ENCODE measurements around the gene KLK15.

KLK15 gene

GRCh38 chr19:50833117-50833801, at the start of gene KLK15:
KLK15 (minus strand) TSS chr19:50833574; CDS start chr19:50831492, 2,082 bp downstream.
- H3K9me3 Mint-ChIP-seq: no peaks in the 10 kb centered on the region
- peaks cover 18% of the 10 kb centered on the region for H3K4me1 Mint-ChIP-seq
- peaks cover 71% of the 10 kb centered on the region for H3K27me3 Mint-ChIP-seq
- H3K4me3 Mint-ChIP-seq: no peak within 1 kb of the TSS
- H3K27ac Mint-ChIP-seq (ENCODE audit: low read depth): no peak within 1 kb of the TSS
- no peak for DNase-seq (ENCODE audit: low spot score in 2 of 2)
- peaks cover 2% of the 10 kb centered on the region for H3K36me3 Mint-ChIP-seq (ENCODE audit: insufficient read depth)
- ATAC-seq (replicated peaks; ENCODE audit: extremely low read depth, poor library complexity, severe bottlenecking): no peak

GRCh38 chr19:50882188-50882587, 48.8 kb upstream of the KLK15 start:
- Mint-ChIP-seq H3K36me3 (ENCODE audit: insufficient read depth) (peaks cover 2% of the 10 kb centered on the region), H3K4me1 (no peaks in the 10 kb centered on the region)

GRCh38 chr19:50880241-50880640, 46.9 kb upstream of the KLK15 start:
- H3K4me3 Mint-ChIP-seq: no peak overlapping the region
- H3K4me1 Mint-ChIP-seq: no peaks in the 10 kb centered on the region
- peaks cover 2% of the 10 kb centered on the region for H3K36me3 Mint-ChIP-seq (ENCODE audit: insufficient read depth)
- no peaks in the 10 kb centered on the region for H3K9me3 Mint-ChIP-seq
- ATAC-seq (replicated peaks; ENCODE audit: extremely low read depth, poor library complexity, severe bottlenecking): no peak
- no peak for DNase-seq (ENCODE audit: low spot score in 2 of 2)
- peaks cover 48% of the 10 kb centered on the region for H3K27me3 Mint-ChIP-seq
- no peak overlapping the region for H3K27ac Mint-ChIP-seq (ENCODE audit: low read depth)

More at GRCh38 chr19:50882188-50882587, 48.8 kb upstream of the KLK15 start:
- no peak overlapping the region for H3K27ac Mint-ChIP-seq (ENCODE audit: low read depth)
- H3K27me3 Mint-ChIP-seq: peaks cover 67% of the 10 kb centered on the region
- DNase-seq (ENCODE audit: low spot score in 2 of 2) (no peak), ATAC-seq (replicated peaks; ENCODE audit: extremely low read depth, poor library complexity, severe bottlenecking) (no peak)
- H3K4me3 Mint-ChIP-seq: no peak overlapping the region
- H3K9me3 Mint-ChIP-seq: no peaks in the 10 kb centered on the region

- no peaks in the 10 kb centered on the region for H3K4me1 Mint-ChIP-seq
- H3K36me3 Mint-ChIP-seq (ENCODE audit: insufficient read depth): peaks cover 2% of the 10 kb centered on the region
- H3K27ac Mint-ChIP-seq (ENCODE audit: low read depth): no peak overlapping the region
- no peak overlapping the region for H3K4me3 Mint-ChIP-seq
- H3K27me3 Mint-ChIP-seq: peaks cover 42% of the 10 kb centered on the region
- ATAC-seq (replicated peaks; ENCODE audit: extremely low read depth, poor library complexity, severe bottlenecking) (no peak), DNase-seq (ENCODE audit: low spot score in 2 of 2) (no peak)
- H3K9me3 Mint-ChIP-seq: no peaks in the 10 kb centered on the region
These were observed 45.5 kb upstream of the KLK15 start for GRCh38 chr19:50878851-50879250.

- peaks cover 45% of the 10 kb centered on the region for H3K27me3 Mint-ChIP-seq
- ATAC-seq (replicated peaks; ENCODE audit: extremely low read depth, poor library complexity, severe bottlenecking): no peak
- DNase-seq (ENCODE audit: low spot score in 2 of 2): no peak
- H3K9me3 Mint-ChIP-seq: no peaks in the 10 kb centered on the region
- H3K4me1 Mint-ChIP-seq: no peaks in the 10 kb centered on the region
- no peak overlapping the region for H3K4me3 Mint-ChIP-seq
- H3K36me3 Mint-ChIP-seq (ENCODE audit: insufficient read depth): peaks cover 2% of the 10 kb centered on the region
- H3K27ac Mint-ChIP-seq (ENCODE audit: low read depth): no peak overlapping the region
These were observed 44.0 kb upstream of the KLK15 start for GRCh38 chr19:50877338-50877737.

- no peak for ATAC-seq (replicated peaks; ENCODE audit: extremely low read depth, poor library complexity, severe bottlenecking)
- DNase-seq (ENCODE audit: low spot score in 2 of 2): no peak
- Mint-ChIP-seq H3K36me3 (ENCODE audit: insufficient read depth) (peaks cover 2% of the 10 kb centered on the region), H3K4me3 (no peak overlapping the region), H3K27ac (ENCODE audit: low read depth) (no peak overlapping the region), H3K27me3 (peaks cover 45% of the 10 kb centered on the region), H3K9me3 (no peaks in the 10 kb centered on the region), H3K4me1 (no peaks in the 10 kb centered on the region)
These were observed 43.1 kb upstream of the KLK15 start for GRCh38 chr19:50876456-50876855.

- H3K27ac Mint-ChIP-seq (ENCODE audit: low read depth): no peak overlapping the region
- ATAC-seq (replicated peaks; ENCODE audit: extremely low read depth, poor library complexity, severe bottlenecking) (no peak), DNase-seq (ENCODE audit: low spot score in 2 of 2) (no peak)
- H3K36me3 Mint-ChIP-seq (ENCODE audit: insufficient read depth): peaks cover 2% of the 10 kb centered on the region
- H3K9me3 Mint-ChIP-seq: no peaks in the 10 kb centered on the region
- H3K4me3 Mint-ChIP-seq: no peak overlapping the region
- no peaks in the 10 kb centered on the region for H3K4me1 Mint-ChIP-seq
- H3K27me3 Mint-ChIP-seq: peaks cover 45% of the 10 kb centered on the region
These were observed 42.5 kb upstream of the KLK15 start for GRCh38 chr19:50875795-50876422.

- Mint-ChIP-seq H3K4me1 (no peaks in the 10 kb centered on the region), H3K9me3 (no peaks in the 10 kb centered on the region), H3K27me3 (peaks cover 35% of the 10 kb centered on the region), H3K36me3 (ENCODE audit: insufficient read depth) (no peaks in the 10 kb centered on the region), H3K27ac (ENCODE audit: low read depth) (no peak overlapping the region), H3K4me3 (no peak overlapping the region)
- no peak for ATAC-seq (replicated peaks; ENCODE audit: extremely low read depth, poor library complexity, severe bottlenecking)
- no peak for DNase-seq (ENCODE audit: low spot score in 2 of 2)
These were observed 40.8 kb upstream of the KLK15 start for GRCh38 chr19:50874211-50874610.

- DNase-seq (ENCODE audit: low spot score in 2 of 2): no peak
- Mint-ChIP-seq H3K27me3 (peaks cover 28% of the 10 kb centered on the region), H3K27ac (ENCODE audit: low read depth) (no peak within 1 kb of the TSS)
These were observed 39.7 kb upstream of the KLK15 start, which contains the start of gene KLK2 for GRCh38 chr19:50873056-50873455. KLK2 (plus strand) TSS chr19:50873439; CDS start chr19:50873474, 35 bp downstream.

GRCh38 chr19:50870417-50871089, 37.2 kb upstream of the KLK15 start:
- H3K9me3 Mint-ChIP-seq: no peaks in the 10 kb centered on the region
- no peaks in the 10 kb centered on the region for H3K4me1 Mint-ChIP-seq
- ATAC-seq (replicated peaks; ENCODE audit: extremely low read depth, poor library complexity, severe bottlenecking) (no peak), DNase-seq (ENCODE audit: low spot score in 2 of 2) (no peak)
- H3K27ac Mint-ChIP-seq (ENCODE audit: low read depth): no peak overlapping the region
- H3K36me3 Mint-ChIP-seq (ENCODE audit: insufficient read depth): no peaks in the 10 kb centered on the region
- H3K27me3 Mint-ChIP-seq: peaks cover 42% of the 10 kb centered on the region
- no peak overlapping the region for H3K4me3 Mint-ChIP-seq

More at GRCh38 chr19:50873056-50873455, 39.7 kb upstream of the KLK15 start, which contains the start of gene KLK2:
- no peak for ATAC-seq (replicated peaks; ENCODE audit: extremely low read depth, poor library complexity, severe bottlenecking)
- no peaks in the 10 kb centered on the region for H3K36me3 Mint-ChIP-seq (ENCODE audit: insufficient read depth)
- no peak within 1 kb of the TSS for H3K4me3 Mint-ChIP-seq
- H3K4me1 Mint-ChIP-seq: no peaks in the 10 kb centered on the region
- H3K9me3 Mint-ChIP-seq: no peaks in the 10 kb centered on the region

- ATAC-seq (replicated peaks; ENCODE audit: extremely low read depth, poor library complexity, severe bottlenecking) (no peak), DNase-seq (ENCODE audit: low spot score in 2 of 2) (no peak)
- Mint-ChIP-seq H3K9me3 (no peaks in the 10 kb centered on the region), H3K4me3 (no peak overlapping the region), H3K27ac (ENCODE audit: low read depth) (no peak overlapping the region), H3K27me3 (peaks cover 49% of the 10 kb centered on the region), H3K36me3 (ENCODE audit: insufficient read depth) (no peaks in the 10 kb centered on the region), H3K4me1 (no peaks in the 10 kb centered on the region)
These were observed 36.1 kb upstream of the KLK15 start for GRCh38 chr19:50869479-50869878.

GRCh38 chr19:50861496-50862286, 28.3 kb upstream of the KLK15 start:
- no peak for ATAC-seq (replicated peaks; ENCODE audit: extremely low read depth, poor library complexity, severe bottlenecking)
- no peaks in the 10 kb centered on the region for H3K9me3 Mint-ChIP-seq
- no peak for DNase-seq (ENCODE audit: low spot score in 2 of 2)
- H3K4me3 Mint-ChIP-seq: no peak overlapping the region
- no peaks in the 10 kb centered on the region for H3K36me3 Mint-ChIP-seq (ENCODE audit: insufficient read depth)
- no peaks in the 10 kb centered on the region for H3K4me1 Mint-ChIP-seq
- H3K27me3 Mint-ChIP-seq: peaks cover 75% of the 10 kb centered on the region
- H3K27ac Mint-ChIP-seq (ENCODE audit: low read depth): no peak overlapping the region

All from central memory CD8-positive, alpha-beta T cell (primary cell).